ENCODE data around the gene SOX5. TPM values are rescaled to one million over a fixed set of nuclear protein-coding genes. Genes with fewer than 3 reads are reported as not detected.

Gene SOX5
- total and polyA plus RNA-seq, 2 experiments from 2014 or later = 1.0 to 4.7 TPM

DNA sequence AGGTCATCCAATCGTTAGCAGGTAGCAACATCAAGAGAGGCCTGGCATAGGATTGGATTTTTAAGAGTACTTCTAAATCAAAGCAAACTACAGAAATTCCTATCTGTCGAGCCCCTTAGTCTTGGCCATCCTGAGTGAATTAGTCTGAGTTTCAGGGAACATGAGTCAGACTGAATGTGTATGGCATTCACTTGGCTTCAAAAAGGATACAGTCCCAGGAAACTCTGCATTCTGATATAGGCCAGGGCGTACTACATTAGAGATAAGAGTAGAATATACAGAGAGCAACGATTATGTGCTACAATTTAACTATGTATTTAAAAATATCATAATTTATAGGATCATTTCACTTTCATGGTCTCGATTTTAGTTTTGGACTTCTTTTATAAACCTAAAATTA lies 242.2 kb downstream of the SOX5 start (continued):
- no peak for TF ChIP-seq REST (IDR thresholded peaks at IDR 0.05; ENCODE audit: unreplicated experiment)

GRCh38 chr12:23704992-23705943 lies 244.2 kb downstream of the SOX5 start:
- Mint-ChIP-seq H3K27ac (peak overlapping the region; percentile 39; the same call in 1 of the 2 replicates), H3K9me3 (no peaks in the 10 kb centered on the region; the same call in 2 of the 3 replicates), H3K4me1 (peaks cover 26% of the 10 kb centered on the region), H3K27me3 (ENCODE audit: insufficient read depth, low read depth, poor library complexity) (no peaks in the 10 kb centered on the region), H3K4me3 (no peak overlapping the region), H3K36me3 (ENCODE audit: low read depth) (no peaks in the 10 kb centered on the region)
- Histone ChIP-seq H3K9me2 (ENCODE audit: insufficient read depth) (no peaks in the 10 kb centered on the region), H3K27me3 (ENCODE audit: insufficient read depth) (no peaks in the 10 kb centered on the region), H4K20me1 (replicated peaks; ENCODE audit: insufficient read depth) (no peaks in the 10 kb centered on the region), H3K4me3 (no peak overlapping the region), H3K4me1 (ENCODE audit: insufficient read depth) (peaks cover 31% of the 10 kb centered on the region), H2AFZ (no peak overlapping the region), H3K79me2 (replicated peaks; ENCODE audit: insufficient read depth) (no peaks in the 10 kb centered on the region), H3K4me2 (peak overlapping the region; percentile 24), H3K27ac (ENCODE audit: low read depth) (peak overlapping the region; percentile 57), H3K36me3 (ENCODE audit: insufficient read depth) (no peaks in the 10 kb centered on the region), H3F3A (replicated peaks; ENCODE audit: low read depth) (no peaks in the 10 kb centered on the region)
- DNase-seq (ENCODE audit: low spot score) (peak; percentile 81), ATAC-seq (peak; percentile 93)
- TF ChIP-seq STAT1 (IDR thresholded peaks at IDR 0.05; ENCODE audit: unreplicated experiment) (no peak), NANOG (IDR thresholded peaks at IDR 0.05; ENCODE audit: borderline replicate concordance) (peak; percentile 36; the same call in 1 of the 2 replicates), JUNB (IDR thresholded peaks at IDR 0.05; ENCODE audit: unreplicated experiment) (no peak), ZNF114 (CRISPR knock-in tag; IDR thresholded peaks at IDR 0.05) (no peak)

GRCh38 chr12:23703051-23703450 lies 246.4 kb downstream of the SOX5 start:
- no peaks in the 10 kb centered on the region for H4K20me1 ChIP-seq (replicated peaks; ENCODE audit: insufficient read depth)
- no peaks in the 10 kb centered on the region for H3K36me3 Mint-ChIP-seq (ENCODE audit: low read depth)
- no peaks in the 10 kb centered on the region for H3K79me2 ChIP-seq (replicated peaks; ENCODE audit: insufficient read depth)
- H2AFZ ChIP-seq = 0 out of 2 replicates have a peak overlapping the region, but pooled peaks have one; percentile 3
- H3K36me3 ChIP-seq (ENCODE audit: insufficient read depth) = no peaks in the 10 kb centered on the region
- H3K4me1 ChIP-seq (ENCODE audit: insufficient read depth) = peaks cover 31% of the 10 kb centered on the region
- no peak overlapping the region for H3K27ac ChIP-seq (ENCODE audit: low read depth)
- H3K9me2 ChIP-seq (ENCODE audit: insufficient read depth) = no peaks in the 10 kb centered on the region
- H3K4me2 ChIP-seq = no peak overlapping the region
- peaks cover 29% of the 10 kb centered on the region for H3K4me1 Mint-ChIP-seq
- no peaks in the 10 kb centered on the region for H3K27me3 ChIP-seq (ENCODE audit: insufficient read depth)
- H3K4me3 Mint-ChIP-seq = no peak overlapping the region
- no peaks in the 10 kb centered on the region for H3K9me3 Mint-ChIP-seq
- ATAC-seq (no peak), DNase-seq (ENCODE audit: low spot score) (no peak)
- no peak overlapping the region for H3K4me3 ChIP-seq
- no peaks in the 10 kb centered on the region for H3F3A ChIP-seq (replicated peaks; ENCODE audit: low read depth)
- H3K27ac Mint-ChIP-seq = no peak overlapping the region
- H3K27me3 Mint-ChIP-seq (ENCODE audit: insufficient read depth, low read depth, poor library complexity) = no peaks in the 10 kb centered on the region
- no peak for TF ChIP-seq ZNF114 (CRISPR knock-in tag; IDR thresholded peaks at IDR 0.05)
- no peak for TF ChIP-seq CTCF (conservative IDR thresholded peaks at IDR 0.05; ENCODE audit: low read depth in 2 of 2)
- TF ChIP-seq, protein P1, sequence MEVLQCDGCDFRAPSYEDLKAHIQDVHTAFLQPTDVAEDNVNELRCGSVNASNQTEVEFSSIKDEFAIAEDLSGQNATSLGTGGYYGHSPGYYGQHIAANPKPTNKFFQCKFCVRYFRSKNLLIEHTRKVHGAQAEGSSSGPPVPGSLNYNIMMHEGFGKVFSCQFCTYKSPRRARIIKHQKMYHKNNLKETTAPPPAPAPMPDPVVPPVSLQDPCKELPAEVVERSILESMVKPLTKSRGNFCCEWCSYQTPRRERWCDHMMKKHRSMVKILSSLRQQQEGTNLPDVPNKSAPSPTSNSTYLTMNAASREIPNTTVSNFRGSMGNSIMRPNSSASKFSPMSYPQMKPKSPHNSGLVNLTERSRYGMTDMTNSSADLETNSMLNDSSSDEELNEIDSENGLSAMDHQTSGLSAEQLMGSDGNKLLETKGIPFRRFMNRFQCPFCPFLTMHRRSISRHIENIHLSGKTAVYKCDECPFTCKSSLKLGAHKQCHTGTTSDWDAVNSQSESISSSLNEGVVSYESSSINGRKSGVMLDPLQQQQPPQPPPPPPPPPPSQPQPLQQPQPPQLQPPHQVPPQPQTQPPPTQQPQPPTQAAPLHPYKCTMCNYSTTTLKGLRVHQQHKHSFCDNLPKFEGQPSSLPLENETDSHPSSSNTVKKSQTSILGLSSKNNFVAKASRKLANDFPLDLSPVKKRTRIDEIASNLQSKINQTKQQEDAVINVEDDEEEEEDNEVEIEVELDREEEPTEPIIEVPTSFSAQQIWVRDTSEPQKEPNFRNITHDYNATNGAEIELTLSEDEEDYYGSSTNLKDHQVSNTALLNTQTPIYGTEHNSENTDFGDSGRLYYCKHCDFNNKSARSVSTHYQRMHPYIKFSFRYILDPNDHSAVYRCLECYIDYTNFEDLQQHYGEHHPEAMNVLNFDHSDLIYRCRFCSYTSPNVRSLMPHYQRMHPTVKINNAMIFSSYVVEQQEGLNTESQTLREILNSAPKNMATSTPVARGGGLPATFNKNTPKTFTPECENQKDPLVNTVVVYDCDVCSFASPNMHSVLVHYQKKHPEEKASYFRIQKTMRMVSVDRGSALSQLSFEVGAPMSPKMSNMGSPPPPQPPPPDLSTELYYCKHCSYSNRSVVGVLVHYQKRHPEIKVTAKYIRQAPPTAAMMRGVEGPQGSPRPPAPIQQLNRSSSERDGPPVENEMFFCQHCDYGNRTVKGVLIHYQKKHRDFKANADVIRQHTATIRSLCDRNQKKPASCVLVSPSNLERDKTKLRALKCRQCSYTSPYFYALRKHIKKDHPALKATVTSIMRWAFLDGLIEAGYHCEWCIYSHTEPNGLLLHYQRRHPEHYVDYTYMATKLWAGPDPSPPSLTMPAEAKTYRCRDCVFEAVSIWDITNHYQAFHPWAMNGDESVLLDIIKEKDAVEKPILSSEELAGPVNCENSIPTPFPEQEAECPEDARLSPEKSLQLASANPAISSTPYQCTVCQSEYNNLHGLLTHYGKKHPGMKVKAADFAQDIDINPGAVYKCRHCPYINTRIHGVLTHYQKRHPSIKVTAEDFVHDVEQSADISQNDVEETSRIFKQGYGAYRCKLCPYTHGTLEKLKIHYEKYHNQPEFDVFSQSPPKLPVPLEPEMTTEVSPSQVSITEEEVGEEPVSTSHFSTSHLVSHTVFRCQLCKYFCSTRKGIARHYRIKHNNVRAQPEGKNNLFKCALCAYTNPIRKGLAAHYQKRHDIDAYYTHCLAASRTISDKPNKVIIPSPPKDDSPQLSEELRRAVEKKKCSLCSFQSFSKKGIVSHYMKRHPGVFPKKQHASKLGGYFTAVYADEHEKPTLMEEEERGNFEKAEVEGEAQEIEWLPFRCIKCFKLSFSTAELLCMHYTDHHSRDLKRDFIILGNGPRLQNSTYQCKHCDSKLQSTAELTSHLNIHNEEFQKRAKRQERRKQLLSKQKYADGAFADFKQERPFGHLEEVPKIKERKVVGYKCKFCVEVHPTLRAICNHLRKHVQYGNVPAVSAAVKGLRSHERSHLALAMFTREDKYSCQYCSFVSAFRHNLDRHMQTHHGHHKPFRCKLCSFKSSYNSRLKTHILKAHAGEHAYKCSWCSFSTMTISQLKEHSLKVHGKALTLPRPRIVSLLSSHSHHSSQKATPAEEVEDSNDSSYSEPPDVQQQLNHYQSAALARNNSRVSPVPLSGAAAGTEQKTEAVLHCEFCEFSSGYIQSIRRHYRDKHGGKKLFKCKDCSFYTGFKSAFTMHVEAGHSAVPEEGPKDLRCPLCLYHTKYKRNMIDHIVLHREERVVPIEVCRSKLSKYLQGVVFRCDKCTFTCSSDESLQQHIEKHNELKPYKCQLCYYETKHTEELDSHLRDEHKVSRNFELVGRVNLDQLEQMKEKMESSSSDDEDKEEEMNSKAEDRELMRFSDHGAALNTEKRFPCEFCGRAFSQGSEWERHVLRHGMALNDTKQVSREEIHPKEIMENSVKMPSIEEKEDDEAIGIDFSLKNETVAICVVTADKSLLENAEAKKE (CRISPR knock-in tag; IDR thresholded peaks at IDR 0.05) = no peak
